HG03095 (cell line): Measurements from ENCODE around the gene SYCP3.

ENCODE experiments used
- ATAC-seq: cut with Tn5 transposase; IDR thresholded peaks from one replicate; pipeline ENCODE4 v1.9.1; 2021; ENCODE audit warnings: moderate library complexity; ENCODE audit not compliant: unreplicated experiment

The SYCP3 gene

DNA sequence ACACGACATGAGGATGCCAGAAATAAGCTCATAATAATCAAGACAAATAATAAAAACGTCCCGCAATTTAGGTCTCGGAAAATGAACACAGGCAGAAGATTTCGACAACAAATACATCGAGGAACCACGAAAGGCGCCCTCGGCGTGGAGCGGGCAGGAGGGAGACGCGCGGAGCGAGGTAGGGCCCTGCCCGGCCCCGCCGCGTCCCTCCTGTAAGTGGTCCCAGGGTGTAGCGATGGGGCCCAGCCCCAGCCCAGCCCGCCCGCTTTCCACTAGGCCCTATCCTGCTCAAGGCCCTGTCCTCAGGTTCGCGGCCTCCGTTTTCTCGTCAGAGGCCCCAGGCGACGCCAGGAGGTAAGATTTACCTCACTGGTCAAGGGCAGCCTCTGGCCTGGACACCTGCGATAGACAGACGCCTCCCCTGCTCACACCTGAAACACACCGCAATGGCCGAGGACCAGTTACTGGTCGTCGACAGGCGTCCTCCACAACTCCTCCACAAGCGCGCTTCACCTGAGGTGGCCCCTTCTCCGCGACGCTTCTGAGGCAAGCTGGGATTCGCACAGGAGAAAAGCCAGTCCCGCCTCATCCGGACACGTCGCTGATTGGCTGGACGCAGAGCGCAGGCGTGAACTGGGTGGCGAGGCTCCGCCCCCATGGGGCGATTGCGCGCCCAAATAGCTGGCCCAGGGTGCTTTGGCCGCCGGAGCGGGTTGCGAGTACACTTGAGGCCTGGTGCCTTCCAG is at the start of gene SYCP3:
Gene SYCP3, minus strand, starts transcription at position 543 of the 746 bp plus-strand sequence. CDS start 1,527 bp downstream, outside the sequence.
- ATAC-seq = no peak

- ATAC-seq = no peak
Measured at GRCh38 chr12:101785671-101786070, 46.4 kb upstream of the SYCP3 start.

DNA sequence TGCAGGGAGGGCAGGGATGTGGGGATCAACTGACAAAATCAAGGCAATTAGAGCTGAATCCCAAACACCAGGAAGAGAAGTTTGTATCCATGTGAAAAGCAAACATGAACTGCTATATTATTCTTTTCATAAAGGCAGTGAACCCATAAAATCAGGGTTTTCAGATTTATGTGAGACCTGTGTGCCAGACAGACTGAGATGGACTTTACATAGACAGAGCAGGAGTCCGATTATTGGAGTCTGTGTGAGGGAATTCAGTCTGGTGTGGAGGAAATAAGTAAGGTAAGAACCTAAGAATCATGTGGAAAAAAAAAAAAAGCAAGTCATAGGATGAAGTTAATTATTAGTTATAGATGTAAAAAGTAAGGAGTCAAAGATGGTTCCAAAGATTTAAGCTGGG is 45.1 kb upstream of the SYCP3 start:
- no peak for ATAC-seq

DNA sequence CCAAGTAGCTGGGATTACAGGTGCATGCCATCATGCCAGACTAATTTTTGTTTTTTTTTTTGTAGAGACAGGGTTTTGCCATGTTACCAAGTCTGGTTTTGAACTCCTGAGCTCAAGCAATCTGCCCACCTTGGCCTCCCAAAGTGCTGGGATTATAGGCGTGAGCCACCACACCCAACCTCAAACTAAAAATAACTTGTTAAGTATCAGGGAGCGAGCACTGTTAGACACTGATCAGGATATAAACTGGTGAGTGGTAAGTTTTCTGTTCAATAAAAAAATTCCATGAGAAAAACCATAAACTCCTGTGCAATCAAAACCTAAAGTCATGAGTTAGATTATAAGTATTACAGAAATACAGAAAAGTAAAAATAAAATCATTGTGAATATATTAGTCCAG is 44.6 kb upstream of the SYCP3 start:
- no peak for ATAC-seq

GRCh38 chr12:101783150-101783549 is 43.9 kb upstream of the SYCP3 start:
- no peak for ATAC-seq

GRCh38 chr12:101782273-101782731 is 43.0 kb upstream of the SYCP3 start:
- ATAC-seq = no peak

GRCh38 chr12:101781834-101782233 is 42.6 kb upstream of the SYCP3 start:
- ATAC-seq = no peak

DNA sequence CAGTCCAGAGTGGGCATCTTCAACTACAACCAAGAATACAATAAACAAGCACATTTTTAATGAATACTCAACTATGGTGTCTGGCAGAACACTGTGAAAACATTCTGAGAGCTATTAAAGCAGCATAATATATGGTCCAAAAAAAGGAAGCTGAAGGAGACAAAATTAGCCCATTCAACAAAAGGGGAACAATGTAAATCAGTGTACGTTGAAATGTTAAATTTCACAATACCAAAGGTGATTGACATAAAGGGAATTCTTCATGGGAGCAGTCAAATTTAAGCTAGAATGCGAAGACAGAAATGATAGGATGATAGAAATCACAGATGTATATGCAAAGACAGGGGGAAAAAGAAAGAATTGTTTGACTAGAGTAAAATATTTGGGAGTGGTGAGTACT is 41.3 kb upstream of the SYCP3 start:
- no peak for ATAC-seq

DNA sequence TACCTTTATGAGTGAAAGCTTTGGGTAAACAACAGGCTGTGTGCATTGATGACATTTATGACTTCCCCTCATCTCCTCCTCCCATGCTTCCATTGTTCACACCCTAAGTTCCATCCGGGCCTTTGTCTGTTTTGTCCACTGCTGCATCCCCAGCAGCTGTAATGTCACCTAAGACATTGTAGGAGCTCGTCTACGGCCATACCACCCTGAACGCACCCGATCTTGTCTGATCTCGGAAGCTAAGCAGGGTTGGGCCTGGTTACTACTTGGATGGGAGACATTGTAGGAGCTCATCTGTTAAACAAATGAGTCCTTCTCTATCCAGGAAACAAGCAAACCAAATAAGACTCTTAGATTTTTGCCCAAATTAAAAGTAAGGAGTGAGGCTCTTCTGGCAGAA is 40.4 kb upstream of the SYCP3 start:
- ATAC-seq = no peak

GRCh38 chr12:101779200-101779599 is 39.9 kb upstream of the SYCP3 start:
- ATAC-seq = no peak

DNA sequence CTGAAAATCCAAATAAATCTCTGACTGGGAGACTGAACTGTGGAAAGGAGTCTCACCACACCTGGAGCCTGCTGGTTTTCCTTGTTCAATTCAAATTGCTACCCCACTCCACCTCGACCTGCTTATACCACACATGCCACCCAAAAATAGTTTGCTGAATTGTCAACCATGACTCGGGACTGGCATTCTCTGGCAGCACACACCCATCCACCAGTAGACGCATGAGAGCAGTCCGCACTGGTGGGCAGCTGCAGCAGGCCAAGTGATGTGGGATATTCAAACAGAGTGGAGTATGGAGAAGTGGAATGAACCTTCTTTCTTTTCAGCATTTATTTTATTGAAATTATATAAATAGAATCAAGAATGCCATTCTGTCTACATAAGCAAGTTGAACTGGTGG is 38.7 kb upstream of the SYCP3 start:
- ATAC-seq = no peak

- ATAC-seq = no peak
Measured at GRCh38 chr12:101777485-101777884, 38.2 kb upstream of the SYCP3 start.

DNA sequence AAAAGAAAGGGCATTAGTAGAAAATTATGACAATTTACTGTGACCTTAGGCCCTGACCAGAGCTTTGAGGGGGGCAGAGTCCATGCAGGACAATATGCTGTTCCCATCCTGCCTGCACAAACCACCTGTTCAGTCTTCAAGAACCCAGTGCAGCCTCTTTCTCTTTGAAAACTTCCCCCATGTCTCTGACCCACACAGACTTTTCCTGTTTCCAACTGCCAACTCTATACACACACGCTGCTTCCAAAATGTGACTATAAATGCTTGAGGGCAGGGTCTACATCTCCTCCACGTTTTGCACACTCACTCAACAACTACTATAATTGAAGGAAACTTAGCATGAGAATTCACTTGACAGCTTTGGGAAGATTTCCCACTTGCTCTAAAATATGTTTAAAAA is 36.6 kb upstream of the SYCP3 start:
- no peak for ATAC-seq

GRCh38 chr12:101773650-101774162 is 34.4 kb upstream of the SYCP3 start:
- ATAC-seq = peak; percentile 76

DNA sequence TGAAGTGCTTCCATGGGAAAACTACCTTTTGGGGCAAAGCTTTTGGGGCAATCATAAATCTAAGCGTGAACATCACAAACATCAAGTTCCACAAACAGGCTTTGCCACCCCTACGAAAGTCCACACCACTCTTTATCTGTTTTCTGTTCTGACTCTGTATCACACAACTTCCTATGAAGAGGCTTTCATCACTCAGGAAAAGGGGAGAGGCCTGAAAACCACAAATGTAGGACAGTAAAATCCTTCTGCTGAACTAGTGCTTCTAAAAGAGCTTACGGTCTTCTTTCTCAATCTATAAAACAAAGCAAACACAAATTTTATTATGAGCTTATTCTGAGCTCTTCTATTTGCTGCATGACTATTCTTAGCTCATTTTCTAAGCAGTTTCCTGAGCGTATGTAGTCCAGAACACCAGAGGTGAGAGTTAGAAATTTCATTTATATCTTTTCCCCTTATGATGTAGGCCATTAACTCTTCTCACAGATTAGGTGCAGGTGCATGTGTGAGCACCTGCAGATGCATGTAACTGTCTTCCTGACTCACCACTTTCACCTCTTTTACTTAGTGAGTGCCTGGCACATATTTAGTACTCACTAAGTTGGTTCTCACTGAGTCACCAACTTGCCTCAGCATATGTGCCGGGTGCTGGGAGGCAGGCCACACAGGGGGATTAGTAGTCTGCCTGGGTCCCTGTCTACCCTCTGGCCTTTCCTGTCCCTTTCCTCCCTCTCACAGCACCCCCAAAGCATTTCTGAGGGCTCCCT is 32.9 kb upstream of the SYCP3 start:
- no peak for ATAC-seq

DNA sequence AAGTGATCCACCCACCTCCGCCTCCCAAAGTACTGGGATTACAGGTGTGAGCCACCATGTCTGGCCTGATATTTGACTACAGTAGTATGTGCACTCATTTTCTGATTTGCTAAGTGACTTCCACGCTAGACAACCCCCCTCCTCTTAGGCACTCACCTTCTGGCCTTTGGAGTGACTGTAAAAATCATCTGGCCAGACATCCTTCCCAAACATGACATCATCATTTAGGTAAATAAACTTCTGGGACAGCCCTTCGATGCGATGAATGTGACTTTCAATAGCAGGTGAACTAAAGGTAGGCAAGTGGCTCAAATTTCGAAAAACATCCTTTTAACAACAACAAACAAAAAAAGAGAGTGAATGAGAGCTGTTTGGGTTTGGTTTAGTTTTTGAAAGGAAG is 30.6 kb upstream of the SYCP3 start:
- no peak for ATAC-seq

DNA sequence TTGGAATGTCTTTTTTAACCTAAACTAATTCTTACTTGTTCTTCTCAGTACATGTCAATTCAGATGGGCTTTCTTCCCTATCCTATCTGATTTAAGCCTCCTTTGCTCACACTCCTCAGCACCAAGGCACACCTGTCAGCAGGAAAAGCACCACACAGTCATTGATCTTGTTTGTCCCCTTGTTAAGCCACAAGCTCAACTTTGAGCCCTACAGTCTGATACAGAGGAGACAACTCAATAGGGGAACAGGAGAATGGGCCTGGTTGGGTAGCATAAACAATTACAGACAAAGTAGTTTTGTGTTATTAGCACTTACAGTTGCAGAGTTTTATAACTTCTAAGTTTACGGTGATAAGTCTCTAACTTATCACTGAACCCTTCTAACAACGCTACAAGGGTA is 29.5 kb upstream of the SYCP3 start:
- no peak for ATAC-seq

DNA sequence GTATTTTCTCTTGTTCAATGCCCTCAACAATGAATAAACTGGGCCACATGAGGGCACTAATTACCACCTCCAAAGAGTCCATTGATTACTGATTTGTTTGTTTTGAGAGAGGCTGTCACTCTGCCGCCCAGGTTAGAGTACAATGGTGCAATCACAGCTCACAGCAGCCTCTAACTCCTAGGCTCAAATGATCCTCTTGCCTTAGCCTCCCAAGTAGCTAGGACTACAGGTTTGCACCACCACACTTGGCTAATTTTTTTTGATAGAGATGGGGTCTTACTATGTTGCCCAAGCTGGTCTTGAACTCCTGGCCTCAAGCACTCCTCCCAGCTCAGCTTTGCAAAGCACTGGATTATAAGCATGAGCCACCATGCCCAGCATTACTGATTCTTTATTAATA is 28.3 kb upstream of the SYCP3 start:
- no peak for ATAC-seq

- no peak for ATAC-seq
Measured at GRCh38 chr12:101764051-101764792, 25.0 kb upstream of the SYCP3 start.

DNA sequence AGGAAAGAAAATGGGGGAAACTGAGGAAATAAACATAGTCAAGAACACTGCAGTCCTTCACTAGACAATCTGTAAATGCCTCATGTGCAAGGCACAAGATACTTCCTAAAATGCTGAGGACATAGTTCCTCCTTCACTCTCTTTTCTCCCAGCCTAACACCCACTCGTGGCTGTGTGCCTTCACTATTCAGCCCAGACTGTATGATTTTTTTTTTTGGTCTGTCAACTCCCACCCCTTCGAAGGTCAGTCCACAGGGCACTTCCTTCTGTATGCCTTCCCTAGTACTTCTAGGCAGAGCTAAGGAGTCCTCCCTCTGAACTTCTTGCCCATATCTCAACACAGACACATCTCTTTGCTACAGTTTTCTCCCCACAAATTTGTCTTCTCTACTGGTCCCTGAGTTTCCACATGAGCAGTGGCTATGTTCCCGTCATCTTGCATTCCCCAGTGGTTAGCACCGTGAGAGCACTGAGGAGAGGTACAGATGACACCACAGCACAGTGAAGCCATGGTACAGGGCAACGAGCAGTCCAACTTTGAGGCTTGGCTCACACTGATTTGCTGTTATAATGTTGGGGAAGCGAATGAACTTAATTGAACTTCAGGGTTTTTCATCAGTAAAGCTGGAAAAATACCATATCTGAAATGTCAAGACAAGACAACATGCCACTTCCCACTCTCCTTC is 24.1 kb upstream of the SYCP3 start:
- no peak for ATAC-seq

DNA sequence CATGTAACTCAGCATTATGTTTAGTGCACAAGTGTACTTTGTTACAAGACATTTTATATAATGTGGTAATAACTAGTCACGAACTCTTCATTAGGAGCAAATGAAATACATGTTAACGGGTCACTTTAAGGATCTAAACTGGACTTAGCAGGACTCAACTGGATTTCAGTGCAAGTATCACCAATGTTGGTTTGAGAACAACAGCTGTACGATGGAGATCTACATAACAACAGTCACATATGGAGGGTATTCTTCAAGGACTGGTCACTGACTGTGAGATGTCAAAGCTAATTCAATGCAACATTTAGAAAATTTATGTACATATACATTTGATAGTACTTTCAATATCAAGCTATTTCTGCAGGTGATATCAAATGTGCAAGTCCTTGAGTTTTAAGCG is 22.5 kb upstream of the SYCP3 start:
- ATAC-seq = no peak
